ENCODE results near the gene ITCH.

ITCH gene

GRCh38 chr20:34363062-34363464 is at the start of gene ITCH:
Gene ITCH (plus strand): TSS chr20:34363273. CDS start chr20:34393812, 30,539 bp downstream.
- Histone ChIP-seq H3K9ac (ENCODE audit: low read length) (peak within 1 kb of the TSS; percentile 85), H3K9me3 (ENCODE audit: insufficient read depth, low read length) (no peaks in the 10 kb centered on the region), H3K36me3 (replicated peaks; ENCODE audit: low read depth, low read length) (peaks cover 9% of the 10 kb centered on the region), H3K79me2 (ENCODE audit: low read length) (peaks cover 44% of the 10 kb centered on the region), H2AFZ (ENCODE audit: low read depth, low read length) (peak within 1 kb of the TSS; percentile 98), H4K20me1 (ENCODE audit: insufficient read depth, low read length) (peaks cover 26% of the 10 kb centered on the region), H3K4me2 (ENCODE audit: low read length) (peak within 1 kb of the TSS; percentile 95), H3K4me1 (ENCODE audit: low read length) (peaks cover 26% of the 10 kb centered on the region), H3K27ac (ENCODE audit: low read length) (peak within 1 kb of the TSS; percentile 18; the same call in 1 of the 2 replicates), H3K4me3 (ENCODE audit: low read length) (peak within 1 kb of the TSS; percentile 93), H3K27me3 (ENCODE audit: low read depth, low read length) (peaks cover 8% of the 10 kb centered on the region; the same call in 1 of the 2 replicates)
- no peak for TF ChIP-seq CTCF (IDR thresholded peaks at IDR 0.05; ENCODE audit: low read depth, low read length)

- Histone ChIP-seq H3K9ac (ENCODE audit: low read length) (no peak overlapping the region), H3K4me1 (ENCODE audit: low read length) (peaks cover 5% of the 10 kb centered on the region), H2AFZ (ENCODE audit: low read depth, low read length) (no peak overlapping the region), H3K36me3 (replicated peaks; ENCODE audit: low read depth, low read length) (no peaks in the 10 kb centered on the region), H3K4me2 (ENCODE audit: low read length) (no peak overlapping the region), H3K27me3 (ENCODE audit: low read depth, low read length) (peaks cover 36% of the 10 kb centered on the region), H3K27ac (ENCODE audit: low read length) (no peak overlapping the region), H3K9me3 (ENCODE audit: insufficient read depth, low read length) (no peaks in the 10 kb centered on the region), H4K20me1 (ENCODE audit: insufficient read depth, low read length) (no peaks in the 10 kb centered on the region), H3K79me2 (ENCODE audit: low read length) (no peaks in the 10 kb centered on the region), H3K4me3 (ENCODE audit: low read length) (no peak overlapping the region)
- TF ChIP-seq CTCF (IDR thresholded peaks at IDR 0.05; ENCODE audit: low read depth, low read length) (no peak), EZH2phosphoT487 (IDR thresholded peaks at IDR 0.05; ENCODE audit: low read depth) (no peak)
Measured at GRCh38 chr20:34315236-34315635, 47.8 kb upstream of the ITCH start.

GRCh38 chr20:34316196-34316814 is 46.8 kb upstream of the ITCH start:
- no peak overlapping the region for H3K4me3 ChIP-seq (ENCODE audit: low read length)
- H3K4me1 ChIP-seq (ENCODE audit: low read length): peaks cover 5% of the 10 kb centered on the region
- H3K36me3 ChIP-seq (replicated peaks; ENCODE audit: low read depth, low read length): no peaks in the 10 kb centered on the region
- H2AFZ ChIP-seq (ENCODE audit: low read depth, low read length): no peak overlapping the region
- no peaks in the 10 kb centered on the region for H3K9me3 ChIP-seq (ENCODE audit: insufficient read depth, low read length)
- H3K27me3 ChIP-seq (ENCODE audit: low read depth, low read length): peaks cover 41% of the 10 kb centered on the region
- H3K79me2 ChIP-seq (ENCODE audit: low read length): no peaks in the 10 kb centered on the region
- H4K20me1 ChIP-seq (ENCODE audit: insufficient read depth, low read length): no peaks in the 10 kb centered on the region
- H3K9ac ChIP-seq (ENCODE audit: low read length): no peak overlapping the region
- TF ChIP-seq CTCF (IDR thresholded peaks at IDR 0.05; ENCODE audit: low read depth, low read length): no peak
- TF ChIP-seq EZH2phosphoT487 (IDR thresholded peaks at IDR 0.05; ENCODE audit: low read depth): no peak
- no peak overlapping the region for H3K4me2 ChIP-seq (ENCODE audit: low read length)
- H3K27ac ChIP-seq (ENCODE audit: low read length): no peak overlapping the region

GRCh38 chr20:34318609-34319443 is 44.2 kb upstream of the ITCH start:
- no peaks in the 10 kb centered on the region for H3K36me3 ChIP-seq (replicated peaks; ENCODE audit: low read depth, low read length)
- H3K27me3 ChIP-seq (ENCODE audit: low read depth, low read length): peaks cover 44% of the 10 kb centered on the region
- H4K20me1 ChIP-seq (ENCODE audit: insufficient read depth, low read length): no peaks in the 10 kb centered on the region
- TF ChIP-seq CTCF (IDR thresholded peaks at IDR 0.05; ENCODE audit: low read depth, low read length): no peak
- TF ChIP-seq EZH2phosphoT487 (IDR thresholded peaks at IDR 0.05; ENCODE audit: low read depth): no peak
- H3K79me2 ChIP-seq (ENCODE audit: low read length): no peaks in the 10 kb centered on the region
- H2AFZ ChIP-seq (ENCODE audit: low read depth, low read length): no peak overlapping the region
- H3K4me3 ChIP-seq (ENCODE audit: low read length): no peak overlapping the region
- H3K4me2 ChIP-seq (ENCODE audit: low read length): no peak overlapping the region
- H3K9me3 ChIP-seq (ENCODE audit: insufficient read depth, low read length): no peaks in the 10 kb centered on the region
- H3K4me1 ChIP-seq (ENCODE audit: low read length): no peaks in the 10 kb centered on the region
- H3K9ac ChIP-seq (ENCODE audit: low read length): no peak overlapping the region
- H3K27ac ChIP-seq (ENCODE audit: low read length): no peak overlapping the region
